Activated naive CD4-positive, alpha-beta T cell treated with anti-CD3 and anti-CD28 coated beads, Interleukin-2, amount 50 U/mL, for 16 hours (primary cell): ENCODE data around the gene KCNMB4.

ENCODE experiments used
- DNase-seq: peaks from one replicate; pipeline ENCODE4 v3.0.0-alpha.2; 2020

KCNMB4 gene

GRCh38 chr12:70448371-70448770, 82.3 kb downstream of the KCNMB4 start:
- no peak for DNase-seq

GRCh38 chr12:70449074-70449752, 83.1 kb downstream of the KCNMB4 start:
- no peak for DNase-seq

- no peak for DNase-seq
Observed at GRCh38 chr12:70449753-70450341, 83.8 kb downstream of the KCNMB4 start.

GRCh38 chr12:70451528-70451927, 85.4 kb downstream of the KCNMB4 start:
- no peak for DNase-seq

GRCh38 chr12:70456953-70457352, 90.9 kb downstream of the KCNMB4 start:
- DNase-seq = no peak

- no peak for DNase-seq
Observed at GRCh38 chr12:70459786-70460185, 93.7 kb downstream of the KCNMB4 start.

GRCh38 chr12:70463997-70464396, 97.9 kb downstream of the KCNMB4 start:
- DNase-seq = no peak

GRCh38 chr12:70466753-70467152, 100.7 kb downstream of the KCNMB4 start:
- DNase-seq = no peak

GRCh38 chr12:70467476-70467875, 101.4 kb downstream of the KCNMB4 start:
- DNase-seq = no peak

GRCh38 chr12:70467918-70468733, 102.0 kb downstream of the KCNMB4 start:
- DNase-seq = no peak

- no peak for DNase-seq
Observed at GRCh38 chr12:70468741-70469140, 102.7 kb downstream of the KCNMB4 start.

- no peak for DNase-seq
Observed at GRCh38 chr12:70469221-70469820, 103.2 kb downstream of the KCNMB4 start.

GRCh38 chr12:70482764-70483163, 116.7 kb downstream of the KCNMB4 start:
- no peak for DNase-seq
